ENCODE measurements around the gene SP140L. TPM values are rescaled to one million over a fixed set of nuclear protein-coding genes. Genes with fewer than 3 reads are reported as not detected.
A peak's percentile ranks its signal among the peaks of the same experiment; 100 is the strongest.
"Not testable (repeated sequence)": the region's sequence is repeated elsewhere in the genome, so short reads cannot be mapped to it uniquely, and the experiment has no call there.

SP140L gene
- total RNA-seq = 106 and 112 TPM in 2 replicates

GRCh38 chr2:230326453-230327417 is at the start of gene SP140L:
TSS of gene SP140L (plus strand) at chr2:230327193. CDS start at chr2:230327270, 77 bp downstream.
- Mint-ChIP-seq H3K9me3 (no peaks in the 10 kb centered on the region), H3K27me3 (no peaks in the 10 kb centered on the region), H3K4me3 (peak within 1 kb of the TSS; percentile 96), H3K4me1 (peaks cover 79% of the 10 kb centered on the region), H3K36me3 (ENCODE audit: low read depth) (peaks cover 44% of the 10 kb centered on the region), H3K27ac (peak within 1 kb of the TSS; percentile 99)
- ChIA-PET CTCF (interaction anchor here (0.5 to 1.4 kb wide), 5 partner anchors 8 to 284 kb away, joined by 3 to 6 read pairs (median 3); no protein-coding TSS in a partner anchor), POLR2A (interaction anchor here (0.7 to 3.7 kb wide), 23 partner anchors 9 to 284 kb away, joined by 3 to 36 read pairs (median 6); partner anchors contain the start of genes SP100, SP110 and SP140)
- ATAC-seq (ENCODE audit: low read depth) (peak; percentile 95), DNase-seq (peak; percentile 60)
- intact Hi-C loops (cut with micrococcal nuclease) = loop anchor here (1.0 to 2.0 kb wide), 3 partner anchors 7 to 386 kb away; partner anchors contain the start of gene CAB39
- no peak for TF ChIP-seq CTCF (IDR thresholded peaks at IDR 0.05)

- ChIA-PET POLR2A (no interaction called here), CTCF (no interaction called here)
- intact Hi-C loops (cut with micrococcal nuclease) = no loop called here
- Mint-ChIP-seq H3K27me3 (no peaks in the 10 kb centered on the region), H3K27ac (peak overlapping the region; percentile 31), H3K9me3 (no peaks in the 10 kb centered on the region), H3K4me1 (peaks cover 3% of the 10 kb centered on the region), H3K4me3 (no peak overlapping the region), H3K36me3 (ENCODE audit: low read depth) (peaks cover 82% of the 10 kb centered on the region)
- ATAC-seq (ENCODE audit: low read depth) = no peak
- TF ChIP-seq CTCF (IDR thresholded peaks at IDR 0.05) = no peak
- no peak for DNase-seq
Measured at GRCh38 chr2:230282936-230283335, 44.1 kb upstream of the SP140L start.

- POLR2A ChIA-PET = no interaction called here
- H3K36me3 Mint-ChIP-seq (ENCODE audit: low read depth) = peaks cover 84% of the 10 kb centered on the region
- ATAC-seq (ENCODE audit: low read depth) = no peak
- intact Hi-C loops (cut with micrococcal nuclease) = no loop called here
- no peak for DNase-seq
- no peak overlapping the region for H3K4me3 Mint-ChIP-seq
- peaks cover 3% of the 10 kb centered on the region for H3K9me3 Mint-ChIP-seq
- no peaks in the 10 kb centered on the region for H3K27me3 Mint-ChIP-seq
- H3K27ac Mint-ChIP-seq = peak overlapping the region; percentile 61
- no peak for TF ChIP-seq CTCF (IDR thresholded peaks at IDR 0.05)
- H3K4me1 Mint-ChIP-seq = peaks cover 7% of the 10 kb centered on the region
- CTCF ChIA-PET = no interaction called here
Measured at GRCh38 chr2:230286048-230286447, 40.9 kb upstream of the SP140L start.

- H3K27ac Mint-ChIP-seq; ATAC-seq (ENCODE audit: low read depth); H3K27me3 Mint-ChIP-seq; intact Hi-C loops (cut with micrococcal nuclease); POLR2A ChIA-PET; H3K4me3 Mint-ChIP-seq; H3K9me3 Mint-ChIP-seq; H3K4me1 Mint-ChIP-seq; DNase-seq: not testable (repeated sequence)
- CTCF ChIA-PET = interaction anchor here (1.0 kb wide), 1 partner anchor 87 kb away, joined by 3 read pairs; no protein-coding TSS in a partner anchor
- peaks cover 91% of the 10 kb centered on the region for H3K36me3 Mint-ChIP-seq (ENCODE audit: low read depth)
Measured at GRCh38 chr2:230289311-230289710, 37.7 kb upstream of the SP140L start.

GRCh38 chr2:230295192-230295591 is 31.8 kb upstream of the SP140L start:
- no peak for ATAC-seq (ENCODE audit: low read depth)
- Mint-ChIP-seq H3K36me3 (ENCODE audit: low read depth) (peaks cover 99% of the 10 kb centered on the region), H3K27me3 (no peaks in the 10 kb centered on the region), H3K9me3 (no peaks in the 10 kb centered on the region), H3K4me1 (no peaks in the 10 kb centered on the region), H3K4me3 (no peak overlapping the region), H3K27ac (peak overlapping the region; percentile 7)
- intact Hi-C loops (cut with micrococcal nuclease) = loop anchor here (10.0 kb wide), 1 partner anchor 230 kb away; the partner anchor contains the start of gene SLC16A14
- no peak for TF ChIP-seq CTCF (IDR thresholded peaks at IDR 0.05)
- POLR2A ChIA-PET = no interaction called here
- CTCF ChIA-PET = no interaction called here
- DNase-seq = no peak
